Coronary artery (tissue), 2 donors: ENCODE measurements around the gene GSKIP.
"Not testable (repeated sequence)": the region's sequence is repeated elsewhere in the genome, so short reads cannot be mapped to it uniquely, and the experiment has no call there.

Experiments
- DNase-seq: peaks from one replicate; pipeline ENCODE4 v3.0.0-alpha.2; 2017; ENCODE audit warnings: low spot score
- H3K27ac ChIP-seq, 2 donors: fragments of 200-600 bp; sonication (generic); one replicate each; pipeline ENCODE4 v1.5.1; 2016 to 2019
- H3K4me3 ChIP-seq: fragments of 200-600 bp; sonication (generic); 2 replicates; pipeline ENCODE4 v1.5.1; 2016; ENCODE audit warnings: mild to moderate bottlenecking, moderate library complexity
- TF ChIP-seq, protein P1 (sequence below): fragments of 200-600 bp; sonication (generic); IDR thresholded peaks from one replicate; pipeline ENCODE4 v1.5.1; 2019; ENCODE audit warnings: antibody characterized with exemption

GSKIP gene

GRCh38 chr14:96345669-96346068, 17.7 kb upstream of the GSKIP start:
- no peak for DNase-seq
- TF ChIP-seq, protein P1, sequence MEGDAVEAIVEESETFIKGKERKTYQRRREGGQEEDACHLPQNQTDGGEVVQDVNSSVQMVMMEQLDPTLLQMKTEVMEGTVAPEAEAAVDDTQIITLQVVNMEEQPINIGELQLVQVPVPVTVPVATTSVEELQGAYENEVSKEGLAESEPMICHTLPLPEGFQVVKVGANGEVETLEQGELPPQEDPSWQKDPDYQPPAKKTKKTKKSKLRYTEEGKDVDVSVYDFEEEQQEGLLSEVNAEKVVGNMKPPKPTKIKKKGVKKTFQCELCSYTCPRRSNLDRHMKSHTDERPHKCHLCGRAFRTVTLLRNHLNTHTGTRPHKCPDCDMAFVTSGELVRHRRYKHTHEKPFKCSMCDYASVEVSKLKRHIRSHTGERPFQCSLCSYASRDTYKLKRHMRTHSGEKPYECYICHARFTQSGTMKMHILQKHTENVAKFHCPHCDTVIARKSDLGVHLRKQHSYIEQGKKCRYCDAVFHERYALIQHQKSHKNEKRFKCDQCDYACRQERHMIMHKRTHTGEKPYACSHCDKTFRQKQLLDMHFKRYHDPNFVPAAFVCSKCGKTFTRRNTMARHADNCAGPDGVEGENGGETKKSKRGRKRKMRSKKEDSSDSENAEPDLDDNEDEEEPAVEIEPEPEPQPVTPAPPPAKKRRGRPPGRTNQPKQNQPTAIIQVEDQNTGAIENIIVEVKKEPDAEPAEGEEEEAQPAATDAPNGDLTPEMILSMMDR = no peak
- Histone ChIP-seq H3K27ac (no peak overlapping the region), H3K4me3 (no peak overlapping the region)

DNA sequence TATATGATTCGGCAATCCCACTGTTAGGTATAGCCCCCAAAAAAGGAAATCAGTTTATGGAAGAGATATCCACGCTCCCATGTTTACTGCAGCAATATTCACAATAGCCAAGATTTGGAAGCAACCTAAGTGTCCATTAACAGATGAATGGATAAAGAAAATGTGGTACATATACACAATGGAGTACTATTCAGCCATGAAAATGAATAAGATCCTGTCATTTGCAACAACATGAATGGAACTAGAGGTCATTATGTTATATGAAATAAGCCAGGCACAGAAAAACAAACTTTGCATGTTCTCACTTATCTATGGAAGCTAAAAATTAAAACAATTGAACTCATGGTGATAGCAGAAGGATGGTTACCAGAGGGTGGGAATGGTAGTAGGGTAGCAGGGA, 15.4 kb upstream of the GSKIP start:
- H3K4me3 ChIP-seq, DNase-seq, H3K27ac ChIP-seq: not testable (repeated sequence)

- Histone ChIP-seq H3K27ac (no peak overlapping the region), H3K4me3 (no peak overlapping the region)
- TF ChIP-seq, protein P1 = no peak
- DNase-seq = no peak
These were observed 13.8 kb upstream of the GSKIP start for GRCh38 chr14:96349286-96350075.

GRCh38 chr14:96351986-96352385, 11.3 kb upstream of the GSKIP start:
- TF ChIP-seq, protein P1 = no peak
- H3K4me3 ChIP-seq = no peak overlapping the region

GRCh38 chr14:96352708-96353107, 10.6 kb upstream of the GSKIP start:
- TF ChIP-seq, protein P1 = no peak
- H3K27ac ChIP-seq = no peak overlapping the region

More at GRCh38 chr14:96351986-96352385, 11.3 kb upstream of the GSKIP start:
- DNase-seq = no peak
- no peak overlapping the region for H3K27ac ChIP-seq

GRCh38 chr14:96354246-96354645, 9.1 kb upstream of the GSKIP start:
- Histone ChIP-seq H3K27ac (no peak overlapping the region), H3K4me3 (no peak overlapping the region)
- no peak for DNase-seq
- TF ChIP-seq, protein P1 = no peak

More at GRCh38 chr14:96352708-96353107, 10.6 kb upstream of the GSKIP start:
- no peak overlapping the region for H3K4me3 ChIP-seq
- DNase-seq = no peak

DNA sequence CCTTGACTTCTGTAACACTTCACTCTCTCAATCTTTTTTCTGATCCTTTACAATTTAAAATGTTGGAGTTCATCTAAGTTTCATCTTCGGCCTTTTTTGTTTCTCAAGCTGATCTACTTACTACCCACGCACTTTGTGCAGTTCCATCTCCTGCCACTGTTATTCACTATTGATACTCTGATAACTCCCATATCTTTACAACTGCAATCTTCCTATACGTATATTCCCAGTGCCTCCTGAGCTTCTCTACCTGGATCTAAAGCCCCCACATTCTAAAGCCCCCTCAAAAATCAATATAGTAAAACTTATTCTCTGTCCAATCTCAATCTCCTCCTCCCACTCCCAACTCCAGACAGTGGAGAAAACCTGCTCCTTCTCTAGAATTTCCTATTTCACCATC, 6.1 kb upstream of the GSKIP start:
- H3K4me3 ChIP-seq = no peak overlapping the region
- no peak for DNase-seq
- no peak overlapping the region for H3K27ac ChIP-seq
- TF ChIP-seq, protein P1 = no peak
